GM23338 (cell line): ENCODE results near the gene TAF1A. TPM values are rescaled to one million over a fixed set of nuclear protein-coding genes. Genes with fewer than 3 reads are reported as not detected.

ENCODE experiments used
- ATAC-seq: fragments of 200-7000 bp; cut with Tn5 transposase; 3 replicates; pipeline ENCODE4 v1.9.1; 2020
- DNase-seq: peaks from one replicate; pipeline ENCODE4 v3.0.0-alpha.2; 2015; ENCODE audit warnings: low spot score
- H2AFZ ChIP-seq: fragments of 200-600 bp; sonication (generic); 2 replicates; pipeline ENCODE4 v1.8.0; 2016; ENCODE audit warnings: antibody characterized with exemption, mild to moderate bottlenecking, moderate library complexity
- H3F3A ChIP-seq: fragments of 200-600 bp; sonication (generic); replicated peaks from 2 replicates; pipeline ENCODE4 v1.8.0; 2017; ENCODE audit warnings: antibody characterized with exemption, mixed run types, low read depth
- H3K27ac ChIP-seq: fragments of 200-600 bp; sonication (generic); 2 replicates; pipeline ENCODE4 v1.6.1; 2016; ENCODE audit warnings: low read depth
- H3K27me3 ChIP-seq: fragments of 200-600 bp; sonication (generic); 2 replicates; pipeline ENCODE4 v1.8.0; 2016; ENCODE audit warnings: mild to moderate bottlenecking, mixed run types, moderate library complexity; ENCODE audit not compliant: insufficient read depth
- H3K36me3 ChIP-seq: fragments of 200-600 bp; sonication (generic); 2 replicates; pipeline ENCODE4 v1.8.0; 2016; ENCODE audit warnings: mild to moderate bottlenecking; ENCODE audit not compliant: insufficient read depth
- H3K4me1 ChIP-seq: fragments of 200-600 bp; sonication (generic); 2 replicates; pipeline ENCODE4 v1.8.0; 2016; ENCODE audit warnings: mild to moderate bottlenecking, moderate library complexity; ENCODE audit not compliant: insufficient read depth
- H3K4me2 ChIP-seq: fragments of 200-600 bp; sonication (generic); 2 replicates; pipeline ENCODE4 v1.7.1; 2017; ENCODE audit warnings: mixed run types
- H3K4me3 ChIP-seq: fragments of 200-600 bp; sonication (generic); 2 replicates; pipeline ENCODE4 v1.6.1; 2016; ENCODE audit warnings: mixed run types
- H3K79me2 ChIP-seq: fragments of 200-600 bp; sonication (generic); replicated peaks from 2 replicates; pipeline ENCODE4 v1.8.0; 2017; ENCODE audit warnings: mild to moderate bottlenecking; ENCODE audit not compliant: insufficient read depth
- H3K9me2 ChIP-seq: fragments of 200-600 bp; sonication (generic); 2 replicates; pipeline ENCODE4 v1.8.0; 2017; ENCODE audit not compliant: insufficient read depth
- H4K20me1 ChIP-seq: fragments of 200-600 bp; sonication (generic); replicated peaks from 2 replicates; pipeline ENCODE4 v1.8.0; 2017; ENCODE audit warnings: mild to moderate bottlenecking; ENCODE audit not compliant: insufficient read depth
- H3K27ac Mint-ChIP-seq: 2 replicates; pipeline ENCODE4 v1.8.0; 2020; ENCODE audit warnings: inconsistent platforms, mild to moderate bottlenecking, moderate library complexity, mixed read lengths
- H3K27me3 Mint-ChIP-seq: 3 replicates; pipeline ENCODE4 v1.8.0; 2022; ENCODE audit warnings: low read depth, mild to moderate bottlenecking, moderate library complexity, mixed read lengths, inconsistent platforms; ENCODE audit not compliant: insufficient read depth, poor library complexity
- H3K36me3 Mint-ChIP-seq: 3 replicates; pipeline ENCODE4 v1.8.0; 2021; ENCODE audit warnings: low read depth, mild to moderate bottlenecking, inconsistent platforms, moderate library complexity, mixed read lengths
- H3K4me1 Mint-ChIP-seq: 3 replicates; pipeline ENCODE4 v1.8.0; 2020; ENCODE audit warnings: mild to moderate bottlenecking, inconsistent platforms, mixed read lengths
- H3K4me3 Mint-ChIP-seq: 3 replicates; pipeline ENCODE4 v1.8.0; 2021; ENCODE audit warnings: moderate library complexity, mild to moderate bottlenecking, inconsistent platforms, mixed read lengths
- H3K9me3 Mint-ChIP-seq: 3 replicates; pipeline ENCODE4 v1.8.0; 2020; ENCODE audit warnings: moderate library complexity, mild to moderate bottlenecking, inconsistent platforms, mixed read lengths
- CREB1 ChIP-seq: fragments of 250-450 bp; sonication (Bioruptor Pico); IDR thresholded peaks from 2 replicates; pipeline ENCODE4 v1.5.0; 2020; ENCODE audit warnings: low read depth, mild to moderate bottlenecking, moderate library complexity
- CTCF ChIP-seq, 2 experiments: fragments of 200-600 bp in 1 of 2; sonication (generic) in 1 of 2; conservative IDR thresholded peaks; 2 replicates each; pipeline versions ENCODE4 v1.5.1 to v1.6.1; 2016 to 2017; ENCODE audit warnings: antibody characterized with exemption in 2 of 2, low read depth in 2 of 2, mild to moderate bottlenecking in 2 of 2, moderate library complexity in 1 of 2
- ETS1 ChIP-seq: IDR thresholded peaks from 2 replicates; pipeline ENCODE4 v1.6.1; 2016; ENCODE audit warnings: antibody characterized with exemption
- EZH2 ChIP-seq: fragments of 200-600 bp; sonication (generic); IDR thresholded peaks from one replicate; pipeline ENCODE4 v1.8.0; 2017; ENCODE audit warnings: antibody characterized with exemption, mild to moderate bottlenecking, low read depth; ENCODE audit not compliant: unreplicated experiment
- EZH2phosphoT487 ChIP-seq: fragments of 200-600 bp; sonication (generic); IDR thresholded peaks from one replicate; pipeline ENCODE4 v1.8.1; 2018; ENCODE audit warnings: antibody characterized with exemption; ENCODE audit not compliant: unreplicated experiment
- JUNB ChIP-seq: IDR thresholded peaks from one replicate; pipeline ENCODE4 v1.6.1; 2016; ENCODE audit warnings: antibody characterized with exemption; ENCODE audit not compliant: unreplicated experiment
- NANOG ChIP-seq: IDR thresholded peaks from 2 replicates; pipeline ENCODE4 v1.6.1; 2016; ENCODE audit warnings: antibody characterized with exemption, borderline replicate concordance
- POLR2AphosphoS5 ChIP-seq: IDR thresholded peaks from 2 replicates; pipeline ENCODE4 v1.6.1; 2016; ENCODE audit warnings: antibody characterized with exemption, low read depth
- REST ChIP-seq: IDR thresholded peaks from one replicate; pipeline ENCODE4 v1.6.1; 2018; ENCODE audit warnings: antibody characterized with exemption; ENCODE audit not compliant: unreplicated experiment
- STAT1 ChIP-seq: IDR thresholded peaks from one replicate; pipeline ENCODE4 v1.6.1; 2016; ENCODE audit warnings: antibody characterized with exemption; ENCODE audit not compliant: unreplicated experiment
- ZNF114 ChIP-seq: fragments of 250-450 bp; sonication (Bioruptor Pico); IDR thresholded peaks from 2 replicates; pipeline ENCODE4 v1.5.0; 2020; ENCODE audit warnings: mild to moderate bottlenecking, moderate library complexity
- ZNF331 ChIP-seq: fragments of 250-450 bp; sonication (Bioruptor Pico); IDR thresholded peaks from 2 replicates; pipeline ENCODE4 v1.5.0; 2020; ENCODE audit warnings: low read depth, mild to moderate bottlenecking, moderate library complexity
- ZNF462 ChIP-seq: fragments of 250-450 bp; sonication (Bioruptor Pico); IDR thresholded peaks from 2 replicates; pipeline ENCODE4 v1.5.0; 2020; ENCODE audit warnings: mild to moderate bottlenecking, moderate library complexity
- polyA plus RNA-seq: library from polyadenylated mRNA; unstranded; fragments of >200 nt; fragmentation: Nextera tagmentation; extraction: Ambion mirVana; gene quantifications from 2 replicates; pipeline ENCODE4 v1.2.1, GENCODE V29; 2016
- total RNA-seq: library from RNA; depleted of rRNA; stranded (reverse); fragments of >200 nt; shearing (Covaris generic); gene quantifications from 2 replicates; pipeline ENCODE4 v1.2.3, GENCODE V29; 2014

TAF1A gene
- total and polyA plus RNA-seq, 2 experiments from 2014 or later = 5.5 to 13.3 TPM

GRCh38 chr1:222539951-222540597 lies 49.7 kb downstream of the TAF1A start:
- H3K4me3 ChIP-seq = no peak overlapping the region
- H3K36me3 ChIP-seq = no peaks in the 10 kb centered on the region
- Mint-ChIP-seq H3K4me1 (no peaks in the 10 kb centered on the region), H3K4me3 (no peak overlapping the region), H3K27ac (no peak overlapping the region), H3K27me3 (peaks cover 2% of the 10 kb centered on the region), H3K9me3 (no peaks in the 10 kb centered on the region), H3K36me3 (no peaks in the 10 kb centered on the region; the same call in 2 of the 3 replicates)
- H3K27ac ChIP-seq = no peak overlapping the region
- DNase-seq (no peak), ATAC-seq (no peak)
- no peaks in the 10 kb centered on the region for H3F3A ChIP-seq
- H3K9me2 ChIP-seq = no peaks in the 10 kb centered on the region
- no peaks in the 10 kb centered on the region for H3K4me1 ChIP-seq
- TF ChIP-seq ZNF114 (CRISPR knock-in tag) (no peak), JUNB (no peak), POLR2AphosphoS5 (no peak), ZNF462 (no peak), NANOG (no peak), STAT1 (no peak), EZH2 (no peak), CREB1 (CRISPR knock-in tag) (no peak), ZNF331 (CRISPR knock-in tag) (no peak), CTCF (conservative IDR thresholded peaks at IDR 0.05; ENCODE audit: low read depth in 2 of 2) (no peak), REST (no peak), ETS1 (no peak), EZH2phosphoT487 (no peak)
- H2AFZ ChIP-seq = peak overlapping the region; percentile 76; the same call in 1 of the 2 replicates
- no peak overlapping the region for H3K4me2 ChIP-seq
- no peaks in the 10 kb centered on the region for H3K27me3 ChIP-seq
- no peaks in the 10 kb centered on the region for H4K20me1 ChIP-seq
- no peaks in the 10 kb centered on the region for H3K79me2 ChIP-seq
